WTC11 (cell line): ENCODE results near the gene COBL.

Experiments
- E2F1 ChIP-seq: sonication (generic); formaldehyde crosslinking; IDR thresholded peaks from 2 replicates; pipeline ENCODE4 v1.8.0; 2022; ENCODE audit warnings: mild to moderate bottlenecking, missing genetic modification reagents
- TF ChIP-seq, protein P1 (sequence below): fragments of 200-600 bp; IDR thresholded peaks from 2 replicates; pipeline ENCODE4 v1.8.0; 2022; ENCODE audit warnings: antibody characterized with exemption

GRCh38 chr7:51144178-51144577, 172.4 kb downstream of the COBL start:
- TF ChIP-seq, protein P1, sequence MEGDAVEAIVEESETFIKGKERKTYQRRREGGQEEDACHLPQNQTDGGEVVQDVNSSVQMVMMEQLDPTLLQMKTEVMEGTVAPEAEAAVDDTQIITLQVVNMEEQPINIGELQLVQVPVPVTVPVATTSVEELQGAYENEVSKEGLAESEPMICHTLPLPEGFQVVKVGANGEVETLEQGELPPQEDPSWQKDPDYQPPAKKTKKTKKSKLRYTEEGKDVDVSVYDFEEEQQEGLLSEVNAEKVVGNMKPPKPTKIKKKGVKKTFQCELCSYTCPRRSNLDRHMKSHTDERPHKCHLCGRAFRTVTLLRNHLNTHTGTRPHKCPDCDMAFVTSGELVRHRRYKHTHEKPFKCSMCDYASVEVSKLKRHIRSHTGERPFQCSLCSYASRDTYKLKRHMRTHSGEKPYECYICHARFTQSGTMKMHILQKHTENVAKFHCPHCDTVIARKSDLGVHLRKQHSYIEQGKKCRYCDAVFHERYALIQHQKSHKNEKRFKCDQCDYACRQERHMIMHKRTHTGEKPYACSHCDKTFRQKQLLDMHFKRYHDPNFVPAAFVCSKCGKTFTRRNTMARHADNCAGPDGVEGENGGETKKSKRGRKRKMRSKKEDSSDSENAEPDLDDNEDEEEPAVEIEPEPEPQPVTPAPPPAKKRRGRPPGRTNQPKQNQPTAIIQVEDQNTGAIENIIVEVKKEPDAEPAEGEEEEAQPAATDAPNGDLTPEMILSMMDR = no peak
- no peak for TF ChIP-seq E2F1 (CRISPR knock-in tag)
